ENCODE results near the gene RARG.

DNA sequence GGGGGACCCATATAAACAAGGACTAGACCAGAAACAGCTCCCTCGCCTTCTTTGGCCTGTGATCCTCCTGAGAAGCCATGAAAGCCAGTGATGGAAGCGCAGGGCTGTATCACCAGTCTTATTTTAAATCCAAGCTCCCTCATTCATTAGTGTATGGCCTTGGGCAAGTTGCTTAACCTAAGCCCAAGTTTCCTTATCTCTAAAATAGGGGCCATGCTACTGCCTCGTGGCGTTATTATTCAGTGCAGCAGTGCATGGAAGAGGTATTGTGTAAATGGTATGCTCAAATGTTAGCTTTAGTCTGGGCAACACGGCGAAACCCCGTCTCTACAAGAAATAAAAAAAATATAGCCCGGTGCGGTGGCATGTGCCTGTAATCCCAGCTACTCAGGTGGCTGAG lies 46.0 kb upstream of the RARG start:
- TF ChIP-seq, protein P1, sequence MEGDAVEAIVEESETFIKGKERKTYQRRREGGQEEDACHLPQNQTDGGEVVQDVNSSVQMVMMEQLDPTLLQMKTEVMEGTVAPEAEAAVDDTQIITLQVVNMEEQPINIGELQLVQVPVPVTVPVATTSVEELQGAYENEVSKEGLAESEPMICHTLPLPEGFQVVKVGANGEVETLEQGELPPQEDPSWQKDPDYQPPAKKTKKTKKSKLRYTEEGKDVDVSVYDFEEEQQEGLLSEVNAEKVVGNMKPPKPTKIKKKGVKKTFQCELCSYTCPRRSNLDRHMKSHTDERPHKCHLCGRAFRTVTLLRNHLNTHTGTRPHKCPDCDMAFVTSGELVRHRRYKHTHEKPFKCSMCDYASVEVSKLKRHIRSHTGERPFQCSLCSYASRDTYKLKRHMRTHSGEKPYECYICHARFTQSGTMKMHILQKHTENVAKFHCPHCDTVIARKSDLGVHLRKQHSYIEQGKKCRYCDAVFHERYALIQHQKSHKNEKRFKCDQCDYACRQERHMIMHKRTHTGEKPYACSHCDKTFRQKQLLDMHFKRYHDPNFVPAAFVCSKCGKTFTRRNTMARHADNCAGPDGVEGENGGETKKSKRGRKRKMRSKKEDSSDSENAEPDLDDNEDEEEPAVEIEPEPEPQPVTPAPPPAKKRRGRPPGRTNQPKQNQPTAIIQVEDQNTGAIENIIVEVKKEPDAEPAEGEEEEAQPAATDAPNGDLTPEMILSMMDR (conservative IDR thresholded peaks at IDR 0.05; ENCODE audit: low read length) = no peak
- TF ChIP-seq EZH2phosphoT487 (IDR thresholded peaks at IDR 0.05; ENCODE audit: borderline replicate concordance) = no peak

All from Loucy (cell line).